Measurements from ENCODE around the gene TAF6. TPM values are rescaled to one million over a fixed set of nuclear protein-coding genes. Genes with fewer than 3 reads are reported as not detected.

Gene TAF6
- total and polyA plus RNA-seq, 2 experiments from 2014 or later = 40.5 to 53.0 TPM

- Histone ChIP-seq H3K9me3 (ENCODE audit: low read depth) (no peaks in the 10 kb centered on the region), H3K9ac (peak overlapping the region; percentile 84), H3K27ac (peak overlapping the region; percentile 87), H2AFZ (peak overlapping the region; percentile 86), H3F3A (ENCODE audit: insufficient read depth) (peaks cover 4% of the 10 kb centered on the region), H3K4me2 (ENCODE audit: unreplicated experiment) (peak overlapping the region; percentile 76), H3K4me1 (ENCODE audit: insufficient read depth) (peaks cover 10% of the 10 kb centered on the region; the same call in 1 of the 2 replicates), H3K36me3 (ENCODE audit: low read depth) (no peaks in the 10 kb centered on the region), H3K79me2 (ENCODE audit: insufficient read depth) (peaks cover 46% of the 10 kb centered on the region), H4K20me1 (ENCODE audit: insufficient read depth) (no peaks in the 10 kb centered on the region), H3K27me3 (replicated peaks; ENCODE audit: insufficient read depth) (no peaks in the 10 kb centered on the region), H3K4me3 (peak overlapping the region; percentile 88), H3K9me2 (ENCODE audit: insufficient read depth) (no peaks in the 10 kb centered on the region)
- DNase-seq = no peak
- in situ Hi-C loops (cut with MboI) = no loop called here
- WGBS, 2 experiments (ENCODE audit: low coverage in 1 of 2, low lambda C conversion rate in 2 of 2, missing lambda C conversion rate in 2 of 2) = 0% methylated on average over 1 of the region's 1 CpG
- TF ChIP-seq EZH2 (IDR thresholded peaks at IDR 0.05; ENCODE audit: insufficient read depth, poor library complexity, severe bottlenecking) (no peak), EZH2phosphoT487 (IDR thresholded peaks at IDR 0.05; ENCODE audit: insufficient read depth, low read depth) (no peak)
These were observed 1.5 kb upstream of the TAF6 start for GRCh38 chr7:100120733-100121036.

GRCh38 chr7:100119970-100120732 is 993 bp upstream of the TAF6 start:
- Histone ChIP-seq H3K27ac (peak overlapping the region; percentile 87), H3K79me2 (ENCODE audit: insufficient read depth) (peaks cover 43% of the 10 kb centered on the region), H4K20me1 (ENCODE audit: insufficient read depth) (no peaks in the 10 kb centered on the region), H3K4me3 (peak overlapping the region; percentile 88), H3K36me3 (ENCODE audit: low read depth) (no peaks in the 10 kb centered on the region), H3K9me3 (ENCODE audit: low read depth) (no peaks in the 10 kb centered on the region), H3K9ac (peak overlapping the region; percentile 84), H2AFZ (peak overlapping the region; percentile 86), H3K4me2 (ENCODE audit: unreplicated experiment) (peak overlapping the region; percentile 76), H3K4me1 (ENCODE audit: insufficient read depth) (peaks cover 10% of the 10 kb centered on the region; the same call in 1 of the 2 replicates), H3K9me2 (ENCODE audit: insufficient read depth) (no peaks in the 10 kb centered on the region), H3K27me3 (replicated peaks; ENCODE audit: insufficient read depth) (no peaks in the 10 kb centered on the region), H3F3A (ENCODE audit: insufficient read depth) (peaks cover 4% of the 10 kb centered on the region)
- 6 to 11% methylated on average over 19 of the region's 19 CpGs for WGBS, 2 experiments (ENCODE audit: low coverage in 1 of 2, low lambda C conversion rate in 2 of 2, missing lambda C conversion rate in 2 of 2)
- TF ChIP-seq EZH2phosphoT487 (IDR thresholded peaks at IDR 0.05; ENCODE audit: insufficient read depth, low read depth) (no peak), EZH2 (IDR thresholded peaks at IDR 0.05; ENCODE audit: insufficient read depth, poor library complexity, severe bottlenecking) (no peak)
- peak; percentile 83 for DNase-seq
- in situ Hi-C loops (cut with MboI) = no loop called here

- in situ Hi-C loops (cut with MboI) = no loop called here
- Histone ChIP-seq H3K9me2 (ENCODE audit: insufficient read depth) (no peaks in the 10 kb centered on the region), H3K9me3 (ENCODE audit: low read depth) (no peaks in the 10 kb centered on the region), H3K4me1 (ENCODE audit: insufficient read depth) (peaks cover 10% of the 10 kb centered on the region; the same call in 1 of the 2 replicates), H3K27me3 (replicated peaks; ENCODE audit: insufficient read depth) (no peaks in the 10 kb centered on the region), H2AFZ (peak overlapping the region; percentile 86), H3K79me2 (ENCODE audit: insufficient read depth) (peaks cover 43% of the 10 kb centered on the region), H3K4me2 (ENCODE audit: unreplicated experiment) (peak overlapping the region; percentile 76), H4K20me1 (ENCODE audit: insufficient read depth) (no peaks in the 10 kb centered on the region), H3F3A (ENCODE audit: insufficient read depth) (peaks cover 4% of the 10 kb centered on the region), H3K27ac (peak overlapping the region; percentile 87), H3K9ac (peak overlapping the region; percentile 84), H3K4me3 (peak overlapping the region; percentile 88), H3K36me3 (ENCODE audit: low read depth) (no peaks in the 10 kb centered on the region)
- DNase-seq = no peak
- no peak for TF ChIP-seq EZH2phosphoT487 (IDR thresholded peaks at IDR 0.05; ENCODE audit: insufficient read depth, low read depth)
- TF ChIP-seq EZH2 (IDR thresholded peaks at IDR 0.05; ENCODE audit: insufficient read depth, poor library complexity, severe bottlenecking) = no peak
- WGBS, 2 experiments (ENCODE audit: low coverage in 1 of 2, low lambda C conversion rate in 2 of 2, missing lambda C conversion rate in 2 of 2) = 17% methylated on average over 18 of the region's 18 CpGs
These were observed 628 bp downstream of the TAF6 start for GRCh38 chr7:100118388-100119071.

- Histone ChIP-seq H2AFZ (no peak overlapping the region), H3K36me3 (ENCODE audit: low read depth) (no peaks in the 10 kb centered on the region), H3K79me2 (ENCODE audit: insufficient read depth) (peaks cover 17% of the 10 kb centered on the region), H3K9me2 (ENCODE audit: insufficient read depth) (no peaks in the 10 kb centered on the region), H3K27ac (no peak overlapping the region), H4K20me1 (ENCODE audit: insufficient read depth) (no peaks in the 10 kb centered on the region), H3K4me3 (no peak overlapping the region), H3K27me3 (replicated peaks; ENCODE audit: insufficient read depth) (no peaks in the 10 kb centered on the region), H3K9ac (no peak overlapping the region), H3K4me2 (ENCODE audit: unreplicated experiment) (no peak overlapping the region), H3F3A (ENCODE audit: insufficient read depth) (no peaks in the 10 kb centered on the region), H3K4me1 (ENCODE audit: insufficient read depth) (0 out of 2 replicates have a peak, but pooled peaks cover 6% of the 10 kb centered on the region), H3K9me3 (ENCODE audit: low read depth) (no peaks in the 10 kb centered on the region)
- DNase-seq = no peak
- in situ Hi-C loops (cut with MboI) = no loop called here
- TF ChIP-seq EZH2phosphoT487 (IDR thresholded peaks at IDR 0.05; ENCODE audit: insufficient read depth, low read depth) = no peak
- TF ChIP-seq EZH2 (IDR thresholded peaks at IDR 0.05; ENCODE audit: insufficient read depth, poor library complexity, severe bottlenecking) = no peak
- WGBS, 2 experiments (ENCODE audit: low coverage in 1 of 2, low lambda C conversion rate in 2 of 2, missing lambda C conversion rate in 2 of 2) = 83 to 88% methylated on average over 7 of the region's 7 CpGs
These were observed 4.1 kb downstream of the TAF6 start for GRCh38 chr7:100115026-100115425.
